HG02798 (cell line): ENCODE measurements around the gene NPEPL1.

ENCODE experiments used
- ATAC-seq: cut with Tn5 transposase; IDR thresholded peaks from one replicate; pipeline ENCODE4 v1.9.1; 2021; ENCODE audit warnings: mild to moderate bottlenecking; ENCODE audit not compliant: unreplicated experiment, poor library complexity

NPEPL1 gene

DNA sequence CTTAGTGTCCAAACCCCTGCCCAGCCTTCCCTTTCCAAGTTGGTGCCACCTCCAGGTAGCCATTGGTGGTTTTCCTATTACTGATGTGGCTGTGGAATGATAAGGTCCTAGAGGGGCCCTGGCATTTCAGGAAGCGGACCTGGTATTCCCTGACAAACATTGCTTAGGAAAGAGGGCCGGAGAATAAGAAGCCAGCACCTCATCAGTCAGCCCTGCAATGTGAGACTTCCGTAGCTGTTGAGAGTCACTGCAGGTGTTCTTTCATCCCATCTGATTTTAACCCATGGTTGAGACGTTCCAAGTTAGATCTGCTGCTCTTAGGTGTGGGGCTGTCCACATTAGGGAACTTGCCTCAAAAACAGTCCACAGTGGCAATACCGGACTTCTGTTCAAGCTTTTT is 14.8 kb upstream of the NPEPL1 start:
- no peak for ATAC-seq

DNA sequence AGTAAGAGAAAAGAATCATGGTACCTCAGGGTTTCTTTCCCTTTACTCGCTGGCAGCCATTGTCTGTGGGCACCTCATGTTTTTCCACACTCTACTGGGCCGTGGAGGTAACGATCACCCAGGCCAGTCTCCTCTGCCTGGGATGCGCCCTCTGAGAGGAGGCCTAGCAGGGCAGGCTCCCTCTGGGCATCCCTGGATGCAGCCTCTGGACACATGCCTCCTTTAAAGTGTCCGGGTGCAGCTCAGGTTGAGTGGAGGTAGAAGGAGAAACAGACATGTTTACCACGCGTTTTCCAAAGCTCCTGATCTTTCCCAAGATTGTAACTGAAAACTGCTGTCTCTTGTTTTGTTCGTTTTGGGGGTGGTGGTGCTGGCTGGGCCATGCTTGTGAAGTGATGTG is 13.8 kb upstream of the NPEPL1 start:
- no peak for ATAC-seq

DNA sequence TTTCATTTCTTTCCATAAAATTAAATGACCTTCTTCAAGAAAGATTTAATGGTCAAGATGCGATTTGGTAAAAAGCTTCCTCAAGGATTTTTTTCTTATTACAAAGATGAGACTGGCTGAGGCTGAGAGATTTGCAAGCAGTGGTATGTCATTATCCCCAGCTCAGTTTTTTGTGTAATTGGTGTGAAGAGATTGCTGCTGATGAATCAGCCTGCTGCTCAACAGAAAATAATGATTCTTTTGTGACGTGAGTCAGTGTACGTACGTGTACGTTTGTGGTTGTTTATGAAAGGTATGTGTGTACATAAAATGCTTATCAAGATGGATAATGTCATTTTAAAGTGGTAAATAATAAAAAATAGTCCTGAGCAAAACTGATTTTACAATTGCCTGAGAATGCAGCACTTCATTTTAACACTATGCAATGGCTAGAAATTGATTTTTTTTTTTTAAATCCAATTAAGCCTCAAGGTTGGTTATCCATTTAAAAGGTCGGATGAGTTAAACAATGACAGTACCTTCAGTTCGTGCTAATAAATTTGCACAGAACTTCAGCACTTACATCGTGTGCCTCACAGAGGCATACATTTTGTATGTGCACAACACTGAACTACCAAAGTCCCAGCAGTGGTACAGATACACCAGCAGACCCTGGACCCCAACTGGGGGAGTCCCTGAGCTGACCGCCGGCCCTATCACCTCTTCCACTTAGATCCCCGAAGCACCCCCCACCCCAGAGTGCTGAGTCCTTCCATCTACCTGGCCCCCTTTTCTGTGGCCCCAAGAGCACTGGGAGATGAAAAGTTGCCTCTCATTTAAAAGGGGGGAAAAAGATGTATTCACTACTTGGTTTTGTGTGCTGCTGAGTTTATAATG is 9.7 kb upstream of the NPEPL1 start:
- no peak for ATAC-seq

DNA sequence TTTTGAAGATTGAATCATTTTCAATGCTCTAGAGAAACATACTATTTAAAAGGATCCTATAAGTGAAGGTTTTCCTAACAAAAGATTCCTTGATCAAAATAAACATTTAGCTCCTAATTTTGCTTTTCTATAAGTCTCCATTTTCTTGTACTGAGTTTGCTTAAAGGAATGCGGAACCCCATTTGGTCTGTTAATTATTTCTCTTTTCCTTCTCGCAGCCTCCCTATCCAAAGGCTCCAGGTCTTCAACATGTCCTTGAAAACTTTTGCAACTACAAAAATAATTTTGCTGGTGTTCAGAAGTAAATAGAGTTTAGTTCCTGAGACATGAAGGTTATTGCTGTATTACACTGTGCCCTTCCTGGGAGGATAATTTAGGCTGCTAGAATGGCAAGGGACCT is 8.3 kb upstream of the NPEPL1 start:
- no peak for ATAC-seq

GRCh38 chr20:58685988-58686387 is 6.6 kb upstream of the NPEPL1 start:
- no peak for ATAC-seq

DNA sequence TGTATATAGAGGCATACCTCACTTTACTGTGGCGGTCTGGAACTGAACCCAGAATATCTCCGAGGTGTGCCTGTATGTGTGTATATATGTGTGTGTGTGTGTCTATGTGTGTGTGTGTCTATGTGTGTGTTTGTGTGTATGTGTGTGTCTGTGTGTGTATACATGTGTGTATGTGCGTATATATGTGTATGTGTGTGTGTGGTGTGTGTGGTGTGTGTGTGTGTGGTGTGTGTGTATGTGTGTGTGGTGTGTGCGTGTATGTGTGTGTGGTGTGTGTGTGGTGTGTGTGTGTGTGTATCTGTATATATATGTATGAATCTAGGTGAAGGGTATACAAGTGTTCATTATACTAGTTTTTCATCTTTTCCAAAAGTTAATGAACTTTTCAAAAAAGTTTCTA is 4.2 kb upstream of the NPEPL1 start:
- ATAC-seq = no peak

GRCh38 chr20:58688840-58689239 is 3.8 kb upstream of the NPEPL1 start:
- no peak for ATAC-seq

GRCh38 chr20:58690396-58691135 is 2.0 kb upstream of the NPEPL1 start:
- no peak for ATAC-seq

DNA sequence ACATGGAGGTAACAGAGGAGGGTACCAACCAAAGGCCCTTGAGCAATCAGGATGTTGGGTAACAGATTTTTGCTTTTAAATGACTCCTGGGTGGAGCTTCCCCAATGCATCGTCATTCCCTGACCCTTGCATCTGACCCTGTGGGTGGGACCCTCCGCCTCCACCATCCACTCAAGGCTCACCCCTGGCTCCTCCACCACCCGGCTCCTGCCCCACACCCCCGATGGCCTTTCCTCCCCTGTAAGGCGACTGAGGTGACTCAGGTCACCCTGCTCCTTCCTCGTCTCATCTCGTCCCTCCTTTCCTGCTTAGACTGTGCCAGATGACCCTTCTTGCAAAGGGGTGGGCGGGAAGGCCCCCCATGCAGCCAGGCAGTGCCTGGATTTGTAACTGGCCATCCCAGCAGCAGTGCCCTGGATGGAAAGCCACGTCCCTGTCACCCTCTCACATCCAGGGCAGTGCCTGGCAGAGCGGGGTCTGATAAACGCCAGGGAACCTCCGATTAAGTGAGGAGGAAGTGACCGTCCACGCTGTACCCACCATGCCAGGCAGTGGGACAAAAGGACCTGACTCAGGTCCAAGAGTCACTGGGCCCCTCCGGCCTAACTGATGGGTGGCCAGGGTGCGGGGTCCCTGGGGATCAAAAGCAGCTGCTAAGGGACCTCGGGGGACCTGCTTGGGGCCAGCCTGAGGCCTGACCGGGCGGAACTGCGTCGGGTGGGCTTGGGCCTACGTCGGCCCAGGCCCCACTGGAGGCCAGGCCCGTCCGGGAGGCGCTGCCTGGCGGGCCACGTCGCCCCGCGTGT is 624 bp upstream of the NPEPL1 start:
- no peak for ATAC-seq

GRCh38 chr20:58693226-58694006 is 816 bp downstream of the NPEPL1 start:
- ATAC-seq = no peak

GRCh38 chr20:58694241-58695083 is 1.9 kb downstream of the NPEPL1 start:
- no peak for ATAC-seq

GRCh38 chr20:58695084-58695722 is 2.6 kb downstream of the NPEPL1 start:
- ATAC-seq = no peak

- ATAC-seq = no peak
Measured at GRCh38 chr20:58695895-58696375, 3.3 kb downstream of the NPEPL1 start.

DNA sequence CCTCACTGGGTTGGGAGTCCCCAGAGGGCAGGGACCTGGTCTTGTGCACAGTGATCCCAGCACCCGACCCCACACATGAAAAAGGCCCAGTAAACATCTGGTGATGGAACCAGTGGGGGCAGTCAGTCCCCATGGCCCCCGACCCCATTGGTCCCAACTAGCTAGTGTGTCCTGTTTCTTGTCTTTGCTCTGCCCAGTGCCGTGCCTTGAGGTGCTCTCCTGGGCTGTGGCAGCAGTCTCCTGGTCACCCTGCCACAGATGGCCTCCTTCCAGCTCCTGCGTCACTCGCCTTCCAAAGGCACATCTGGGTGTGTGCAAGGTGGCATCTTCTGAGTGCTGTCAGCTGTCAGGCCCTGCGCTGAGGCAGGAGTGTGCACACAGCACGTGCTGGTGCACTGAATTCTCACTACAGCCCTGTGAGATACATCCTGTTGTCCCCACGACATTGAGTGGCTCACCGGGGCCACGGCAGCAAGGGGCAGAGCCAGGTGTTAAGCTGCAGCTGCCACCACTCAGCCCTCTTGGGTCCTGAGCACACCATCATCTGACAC is 3.9 kb downstream of the NPEPL1 start:
- no peak for ATAC-seq

DNA sequence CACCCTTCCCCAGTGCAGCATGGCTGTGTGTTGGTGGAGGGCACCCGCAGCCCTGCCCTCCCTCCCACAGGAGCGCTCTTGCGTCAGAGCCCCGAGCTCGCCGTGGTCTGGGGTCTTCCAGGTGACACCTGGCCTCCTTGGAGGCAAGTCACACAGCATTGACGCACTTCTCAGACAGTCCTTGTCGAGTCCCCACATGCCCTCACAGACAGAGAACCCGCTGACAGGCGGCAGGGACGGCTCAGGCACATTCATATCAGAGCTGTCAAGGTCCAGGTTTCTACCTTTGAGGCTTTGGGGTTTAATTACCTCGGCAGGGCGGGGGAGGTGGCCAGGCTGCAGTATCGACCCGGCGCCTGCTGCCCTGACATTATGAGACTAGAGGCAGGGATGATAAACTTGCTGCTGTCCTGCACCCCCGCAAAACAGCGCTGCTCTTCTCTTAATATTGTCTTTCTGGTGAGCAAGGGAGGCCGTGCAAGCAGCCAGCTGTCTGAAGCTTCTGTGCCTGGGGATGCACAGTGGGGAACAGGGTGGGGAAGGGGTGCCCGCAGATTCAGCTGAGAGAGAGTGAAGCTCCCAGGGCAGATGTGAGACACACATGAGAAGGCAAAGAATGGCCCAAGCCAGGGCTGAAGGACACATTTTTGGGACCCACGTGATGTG is 4.7 kb downstream of the NPEPL1 start:
- no peak for ATAC-seq

DNA sequence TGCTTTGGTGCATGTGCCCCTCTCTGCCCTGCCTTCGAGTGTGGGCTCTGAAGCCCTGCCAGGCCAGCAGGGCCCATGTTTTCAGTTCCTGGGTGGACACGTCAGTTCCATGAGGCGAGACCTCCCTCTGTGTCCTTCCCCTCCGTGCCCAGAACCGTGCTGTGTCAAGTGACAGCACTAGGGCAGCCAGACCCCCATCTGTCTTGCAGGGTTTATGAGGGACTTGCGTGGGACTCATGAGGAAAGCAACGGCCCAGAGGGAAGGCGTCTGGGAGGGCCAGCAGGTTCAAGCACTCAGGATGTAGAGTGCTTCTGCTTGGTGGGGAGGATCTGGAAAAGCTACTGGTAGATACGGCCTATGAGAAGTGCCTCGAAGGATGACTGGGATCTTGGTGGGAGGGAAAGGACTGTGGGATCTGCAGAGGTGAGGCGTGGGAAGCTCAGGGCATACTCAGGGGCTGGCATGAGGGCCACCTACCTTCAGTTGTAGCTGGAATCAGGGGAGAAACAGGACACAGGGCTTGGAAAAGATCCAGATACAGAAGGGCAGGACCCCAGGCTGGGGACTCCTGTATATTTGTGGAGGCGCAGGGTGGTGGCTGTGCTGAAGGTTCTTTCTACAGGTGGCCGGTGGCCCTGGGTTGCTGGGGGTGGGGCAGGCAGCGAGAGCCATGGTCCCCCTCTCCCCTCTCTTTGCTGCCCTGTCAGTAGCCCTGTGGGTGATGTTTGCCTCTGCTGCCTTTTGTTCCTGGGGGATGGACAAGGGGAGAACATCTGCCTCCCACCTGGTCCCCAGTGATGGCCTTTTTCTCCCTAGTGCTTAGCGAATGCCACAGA is 5.5 kb downstream of the NPEPL1 start:
- no peak for ATAC-seq
